HG02885 (cell line): ENCODE results near the gene AKAP17A.
"Not testable (repeated sequence)": the region's sequence is repeated elsewhere in the genome, so short reads cannot be mapped to it uniquely, and the experiment has no call there.

Source experiments
- ATAC-seq: cut with Tn5 transposase; IDR thresholded peaks from one replicate; pipeline ENCODE4 v1.9.1; 2021; ENCODE audit warnings: mild to moderate bottlenecking; ENCODE audit not compliant: unreplicated experiment, poor library complexity

AKAP17A gene, protein sequence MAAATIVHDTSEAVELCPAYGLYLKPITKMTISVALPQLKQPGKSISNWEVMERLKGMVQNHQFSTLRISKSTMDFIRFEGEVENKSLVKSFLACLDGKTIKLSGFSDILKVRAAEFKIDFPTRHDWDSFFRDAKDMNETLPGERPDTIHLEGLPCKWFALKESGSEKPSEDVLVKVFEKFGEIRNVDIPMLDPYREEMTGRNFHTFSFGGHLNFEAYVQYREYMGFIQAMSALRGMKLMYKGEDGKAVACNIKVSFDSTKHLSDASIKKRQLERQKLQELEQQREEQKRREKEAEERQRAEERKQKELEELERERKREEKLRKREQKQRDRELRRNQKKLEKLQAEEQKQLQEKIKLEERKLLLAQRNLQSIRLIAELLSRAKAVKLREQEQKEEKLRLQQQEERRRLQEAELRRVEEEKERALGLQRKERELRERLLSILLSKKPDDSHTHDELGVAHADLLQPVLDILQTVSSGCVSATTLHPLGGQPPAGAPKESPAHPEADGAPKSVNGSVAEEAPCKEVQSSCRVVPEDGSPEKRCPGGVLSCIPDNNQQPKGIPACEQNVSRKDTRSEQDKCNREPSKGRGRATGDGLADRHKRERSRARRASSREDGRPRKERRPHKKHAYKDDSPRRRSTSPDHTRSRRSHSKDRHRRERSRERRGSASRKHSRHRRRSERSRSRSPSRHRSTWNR

DNA sequence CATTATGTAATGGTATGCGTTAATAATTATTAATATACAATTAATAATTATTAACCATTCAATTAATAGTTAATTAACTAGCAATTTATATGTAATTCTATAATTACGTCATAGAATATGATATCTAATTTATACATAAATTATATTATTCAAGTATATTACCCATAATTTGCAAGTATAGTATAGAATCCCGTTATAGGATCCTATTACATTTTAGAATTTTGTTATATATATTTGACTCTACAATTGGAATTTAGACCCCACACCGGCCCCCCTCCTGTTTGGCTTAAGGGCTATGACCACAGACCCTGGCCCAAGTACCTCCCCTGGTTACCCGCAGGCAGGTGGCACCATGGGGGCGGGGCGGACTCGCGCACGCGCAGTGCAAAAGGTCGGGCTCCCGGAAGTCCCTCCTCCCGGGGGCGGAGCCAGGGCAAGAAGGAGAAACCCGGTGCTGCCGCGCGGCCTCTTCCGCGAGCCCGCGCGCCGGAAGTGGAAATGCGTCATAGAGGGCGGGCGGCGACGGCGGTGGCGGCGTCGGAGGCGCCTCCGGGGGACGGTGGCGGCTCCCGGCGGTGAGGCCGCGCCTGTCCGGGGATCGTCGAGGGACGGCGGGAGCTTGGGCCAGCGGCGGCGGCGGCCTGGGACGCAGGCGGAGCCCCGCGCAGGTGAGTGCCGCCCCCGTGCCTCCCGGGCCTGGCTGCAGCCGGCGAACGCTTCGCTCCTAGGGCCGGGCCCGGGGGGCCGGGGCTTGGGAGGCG, at the start of gene AKAP17A:
Gene AKAP17A (plus strand): TSS at position 503 of the 761 bp plus-strand sequence. CDS start 1,859 bp downstream, outside the sequence.
- ATAC-seq: peak; percentile 87

DNA sequence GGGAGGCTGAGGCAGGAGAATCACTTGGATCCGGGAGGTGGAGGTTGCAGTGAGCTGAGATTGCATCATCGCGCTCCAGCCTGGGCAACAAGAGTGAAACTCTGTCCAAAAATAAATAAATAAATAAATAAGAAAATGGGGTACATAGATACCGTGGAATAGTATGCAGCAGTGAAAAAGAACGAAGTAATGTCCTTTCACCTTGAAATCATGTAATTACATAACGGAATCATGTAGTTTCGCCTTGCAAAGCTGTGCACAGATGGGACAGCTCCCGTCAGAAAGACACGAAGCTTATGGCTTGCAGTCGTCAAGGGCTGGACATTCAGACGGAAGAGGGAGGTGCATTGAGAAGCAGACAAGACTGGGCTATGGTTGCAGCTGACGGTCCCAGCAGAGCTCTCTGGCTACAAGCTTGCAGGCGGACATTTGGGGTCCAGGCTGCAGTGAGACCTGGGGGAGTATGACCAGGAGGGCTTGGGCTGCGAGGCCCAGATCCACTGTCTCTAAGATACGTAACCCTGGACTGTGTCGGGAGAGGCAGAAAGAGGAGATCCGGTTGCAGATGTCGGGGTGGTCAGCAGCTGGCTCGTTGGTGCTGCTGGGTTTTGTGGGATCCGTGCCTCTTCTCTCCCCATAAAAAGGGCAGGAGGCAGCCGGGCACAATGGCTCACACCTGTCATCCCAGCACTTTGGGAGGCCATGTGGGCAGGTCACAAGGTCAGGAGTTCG, 48.2 kb upstream of the AKAP17A start:
- no peak for ATAC-seq

DNA sequence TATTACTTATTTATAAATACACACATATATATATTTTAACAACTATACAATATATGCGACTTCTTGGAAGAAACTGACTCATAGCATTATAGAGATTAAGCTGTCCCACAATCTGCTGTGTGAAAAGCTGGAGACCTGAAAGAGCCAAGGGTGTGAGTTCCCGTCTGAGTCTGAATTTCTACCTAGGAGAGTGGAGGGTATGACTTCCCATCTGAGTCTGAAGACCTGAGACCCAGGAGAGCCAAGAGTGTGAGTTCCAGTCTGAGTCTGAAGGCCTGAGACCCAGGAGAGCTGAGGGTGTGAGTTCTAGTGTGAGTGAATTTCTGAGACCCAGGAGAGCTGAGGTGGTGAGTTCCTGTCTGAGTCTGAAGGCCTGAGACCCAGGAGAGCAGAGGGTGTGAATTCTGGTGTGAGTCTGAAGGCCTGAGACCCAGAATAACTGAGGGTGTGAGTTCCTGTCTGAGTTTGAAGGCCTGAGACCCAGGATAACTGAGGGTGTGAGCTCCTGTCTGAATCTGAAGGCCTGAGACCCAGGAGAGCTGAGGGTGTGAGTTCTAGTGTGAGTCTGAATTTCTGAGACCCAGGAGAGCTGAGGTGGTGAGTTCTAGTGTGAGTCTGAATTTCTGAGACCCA, 45.5 kb upstream of the AKAP17A start:
- no peak for ATAC-seq

DNA sequence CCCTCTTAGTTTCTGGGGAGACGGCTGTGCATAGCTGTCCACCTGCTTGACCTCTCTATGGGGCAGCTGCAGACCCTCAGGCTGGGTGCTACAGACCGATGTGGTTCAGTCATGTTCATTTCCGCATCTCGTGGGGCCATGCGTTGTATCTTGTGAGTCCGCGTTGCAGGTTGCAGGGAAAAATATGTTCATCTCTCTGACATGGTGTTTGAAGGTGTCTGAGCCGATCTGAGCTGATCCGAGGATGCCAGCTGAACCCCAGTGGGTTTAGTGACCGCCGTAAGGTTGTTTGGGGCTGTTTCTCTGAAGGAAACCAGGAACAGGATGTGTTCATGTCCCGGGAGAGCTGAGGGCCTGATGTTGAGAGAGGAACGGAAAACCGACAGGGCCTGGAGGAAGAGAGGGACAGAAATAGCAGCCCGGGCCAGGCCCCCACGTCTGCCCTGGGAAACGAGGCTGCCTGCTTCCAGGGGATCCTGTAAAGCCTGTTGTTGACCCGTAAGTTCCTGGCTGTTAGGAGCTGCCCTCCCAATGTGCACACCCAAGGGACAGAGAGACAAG, 44.6 kb upstream of the AKAP17A start:
- ATAC-seq: no peak

DNA sequence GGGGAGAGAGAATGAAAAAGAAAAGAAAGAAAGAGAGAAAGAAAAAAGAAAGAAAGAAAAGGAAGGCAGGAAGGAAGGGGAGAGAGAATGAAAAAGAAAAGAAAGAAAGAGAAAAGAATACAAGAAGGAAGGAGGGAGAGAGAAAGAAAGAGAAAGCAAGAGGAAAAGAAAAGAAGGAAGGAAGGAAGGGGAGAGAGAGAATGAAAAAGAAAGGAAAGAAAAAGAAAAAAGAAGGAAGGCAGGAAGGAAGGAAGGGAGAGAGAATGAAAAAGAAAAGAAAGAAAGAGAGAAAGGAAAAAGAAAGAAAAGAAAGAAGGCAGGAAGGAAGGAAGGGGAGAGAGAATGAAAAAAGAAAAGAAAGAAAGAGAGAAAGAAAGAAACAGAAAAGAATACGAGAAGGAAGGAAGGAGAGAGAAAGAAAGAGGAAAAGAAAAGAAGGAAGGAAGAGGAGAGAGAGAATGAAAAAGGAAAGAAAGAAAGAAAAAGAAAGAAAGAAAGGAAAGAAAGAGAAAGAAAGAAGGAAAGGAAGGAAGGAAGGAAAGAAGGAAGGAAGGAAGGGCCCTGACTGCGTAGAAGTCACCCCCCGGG, 39.4 kb upstream of the AKAP17A start:
- ATAC-seq: no peak

DNA sequence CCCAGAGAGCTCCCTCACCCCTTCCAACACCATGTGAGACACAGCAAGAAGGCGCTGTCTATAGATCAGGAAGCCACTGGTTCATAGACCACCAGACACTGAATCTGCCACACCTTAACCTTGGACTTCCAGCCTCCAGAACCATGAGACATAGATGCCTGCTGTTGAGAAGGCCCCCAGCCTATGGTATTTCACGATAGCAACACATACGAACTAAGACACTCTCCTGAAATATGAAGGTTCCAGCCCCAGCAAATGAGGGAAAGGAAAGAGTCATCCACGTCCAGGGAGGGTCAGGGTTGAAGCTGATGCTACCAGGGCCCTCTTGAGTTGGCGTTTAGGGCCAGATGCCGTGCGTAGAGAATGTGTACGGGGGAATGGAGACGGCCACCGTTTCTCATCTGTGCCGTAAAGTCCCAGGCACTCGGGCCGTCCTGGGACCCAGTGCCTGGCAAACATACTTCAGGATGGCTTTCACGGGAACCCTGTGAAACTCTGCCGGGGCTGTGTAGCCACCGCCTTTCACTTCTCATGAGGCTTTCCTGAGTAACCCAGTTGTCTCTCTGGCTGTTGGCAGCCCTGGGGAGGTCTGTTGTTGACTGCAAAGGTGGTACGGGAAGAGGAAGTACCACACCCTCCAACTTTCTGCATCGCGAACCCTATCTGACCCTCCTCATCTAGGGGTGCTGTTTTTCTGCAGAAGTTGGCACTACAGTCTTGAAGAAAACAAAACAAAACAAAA, 36.8 kb upstream of the AKAP17A start:
- peak; percentile 47 for ATAC-seq

DNA sequence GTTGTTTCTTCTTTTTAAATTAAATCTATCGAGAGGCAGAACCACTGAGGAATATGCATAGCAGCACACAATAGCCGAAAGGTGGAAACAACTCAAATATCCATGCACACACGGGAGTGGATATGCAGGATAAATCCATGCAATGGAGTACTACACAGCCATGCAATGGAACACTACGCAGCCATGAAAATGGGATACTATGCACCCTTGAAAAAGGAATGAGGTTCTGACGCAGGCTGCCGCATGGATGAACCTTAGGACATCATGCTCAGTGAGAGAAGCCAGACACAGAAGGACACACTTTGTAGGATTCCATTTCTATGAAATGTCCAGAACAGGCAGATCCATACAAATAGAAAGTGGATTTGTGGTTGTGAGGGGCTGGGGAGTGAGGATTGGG, 36.0 kb upstream of the AKAP17A start:
- ATAC-seq: no peak

DNA sequence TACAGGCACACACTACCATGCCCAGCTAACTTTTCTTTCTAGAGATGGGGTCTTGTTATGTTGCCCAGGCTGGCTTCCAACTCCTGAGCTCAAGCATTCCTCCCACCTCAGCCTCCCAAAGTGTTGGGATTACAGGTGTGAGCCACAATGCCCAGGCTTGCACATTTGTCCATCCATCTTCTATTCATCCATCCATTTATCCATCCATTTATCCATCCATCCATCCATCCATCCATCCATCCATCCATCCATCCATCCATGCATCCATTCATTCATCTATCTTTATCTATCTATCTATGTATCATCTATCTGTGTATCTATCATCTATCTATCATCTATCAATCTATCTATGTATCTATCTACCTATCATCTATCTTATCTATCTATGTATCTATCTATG, 34.0 kb upstream of the AKAP17A start:
- ATAC-seq: not testable (repeated sequence)

DNA sequence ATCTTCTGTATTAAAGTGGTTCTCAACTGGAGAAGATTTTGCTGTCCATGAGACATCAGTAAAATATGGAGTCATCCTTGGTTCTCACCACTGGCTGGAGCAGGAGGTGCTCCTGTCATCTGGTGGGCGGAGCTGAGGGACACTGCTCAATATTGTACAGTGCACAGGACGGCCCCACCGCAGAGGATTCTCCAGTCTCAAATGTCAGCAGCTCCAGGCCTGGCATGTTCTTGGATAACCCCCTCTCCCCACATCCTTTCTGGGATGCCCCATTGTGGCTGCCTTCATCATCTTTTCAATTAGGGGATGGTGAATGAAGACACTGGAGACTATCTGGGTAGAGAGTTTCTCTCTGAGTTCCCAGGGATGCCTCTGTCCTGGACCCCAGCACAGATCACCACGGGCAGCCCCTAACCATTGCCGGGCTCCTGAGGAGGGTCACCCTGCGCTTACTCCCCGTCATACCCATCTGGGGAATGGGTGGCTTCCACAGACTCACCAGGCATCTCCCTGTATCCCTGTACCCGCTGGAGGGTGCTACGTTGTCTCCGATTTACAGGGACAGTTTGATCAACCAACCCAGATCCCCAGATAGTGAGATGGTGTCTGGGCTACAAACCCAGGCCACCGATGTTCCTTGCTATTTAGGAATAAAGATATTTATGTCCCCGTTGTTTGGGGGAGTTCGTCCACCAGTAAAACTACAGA, 32.5 kb upstream of the AKAP17A start:
- ATAC-seq: no peak

DNA sequence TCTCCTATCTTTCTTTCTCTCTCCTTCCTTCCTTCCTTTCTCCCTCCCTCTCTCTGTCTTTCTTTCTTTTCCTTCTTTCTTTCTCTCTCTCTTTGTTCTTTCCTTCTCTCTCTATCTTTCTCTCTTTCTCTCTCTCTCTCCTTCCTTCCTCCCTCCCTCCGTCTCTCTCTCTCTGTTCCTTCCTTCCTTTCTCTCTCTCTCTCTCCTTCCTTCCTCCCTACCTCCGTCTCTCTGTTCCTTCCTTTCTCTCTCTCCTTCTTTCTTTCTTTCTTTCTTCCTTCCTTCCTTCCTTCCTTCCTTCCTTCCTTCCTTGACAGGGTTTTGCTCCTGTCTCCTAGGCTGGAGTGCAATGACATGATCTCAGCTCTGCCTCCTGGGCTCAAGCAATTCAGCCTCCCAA, 30.2 kb upstream of the AKAP17A start:
- ATAC-seq: no peak

DNA sequence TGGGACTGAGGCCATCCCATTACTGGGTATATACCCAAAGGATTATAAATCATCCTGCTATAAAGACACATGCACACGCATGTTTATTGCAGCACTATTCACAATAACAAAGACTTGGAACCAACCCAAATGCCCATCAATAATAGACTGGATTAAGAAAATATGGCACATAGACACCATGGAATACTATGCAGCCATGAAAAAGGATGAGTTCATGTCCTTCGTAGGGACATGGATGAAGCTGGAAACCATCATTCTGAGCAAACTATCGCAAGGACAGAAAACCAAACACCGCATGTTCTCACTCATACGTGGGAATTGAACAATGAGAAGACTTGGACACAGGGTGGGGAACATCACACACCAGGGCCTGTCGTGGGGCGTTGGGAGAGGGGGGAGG, 27.3 kb upstream of the AKAP17A start:
- not testable (repeated sequence) for ATAC-seq

DNA sequence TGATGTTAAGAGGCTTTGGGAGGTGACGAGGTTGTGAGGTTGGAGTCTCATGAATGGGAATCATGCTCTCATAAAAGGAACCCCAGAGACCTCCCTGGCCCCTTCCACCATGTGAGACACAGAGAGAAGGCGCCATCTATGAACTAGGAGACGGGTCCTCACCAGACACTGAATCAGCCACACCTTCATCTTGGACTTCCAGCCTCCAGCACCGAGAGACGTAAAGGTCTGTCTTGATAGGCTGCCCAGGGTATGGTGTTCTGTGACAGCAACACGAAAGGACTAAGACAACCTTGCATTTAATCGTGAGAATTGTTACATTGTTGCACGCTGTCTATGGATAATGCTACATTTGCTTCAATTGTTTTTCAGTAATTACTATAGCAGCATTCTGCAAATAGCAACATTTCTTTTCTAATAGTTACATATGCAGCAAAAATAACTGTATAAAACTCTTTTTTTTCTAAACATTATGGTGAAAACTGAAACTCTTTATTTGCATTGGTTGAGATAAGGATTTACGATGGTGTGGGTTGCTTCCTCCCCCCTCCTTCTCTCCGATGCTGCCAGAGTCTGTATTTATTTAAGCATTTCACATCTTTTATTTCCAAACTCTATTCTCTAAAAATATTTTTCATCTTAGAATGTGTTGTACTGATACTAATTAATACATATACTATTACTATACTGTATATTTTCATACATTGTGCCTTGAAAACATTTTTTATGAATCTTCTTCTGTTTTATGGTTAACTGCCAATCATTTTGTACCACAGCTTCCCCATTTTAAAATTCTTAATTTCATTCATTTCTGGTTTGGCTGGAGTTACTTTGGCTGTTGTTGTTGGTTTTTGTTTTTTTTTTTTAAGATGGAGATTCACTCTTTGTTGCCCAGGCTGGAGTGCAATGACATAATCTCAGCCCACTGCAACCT, 26.4 kb upstream of the AKAP17A start:
- ATAC-seq: peak; percentile 75

DNA sequence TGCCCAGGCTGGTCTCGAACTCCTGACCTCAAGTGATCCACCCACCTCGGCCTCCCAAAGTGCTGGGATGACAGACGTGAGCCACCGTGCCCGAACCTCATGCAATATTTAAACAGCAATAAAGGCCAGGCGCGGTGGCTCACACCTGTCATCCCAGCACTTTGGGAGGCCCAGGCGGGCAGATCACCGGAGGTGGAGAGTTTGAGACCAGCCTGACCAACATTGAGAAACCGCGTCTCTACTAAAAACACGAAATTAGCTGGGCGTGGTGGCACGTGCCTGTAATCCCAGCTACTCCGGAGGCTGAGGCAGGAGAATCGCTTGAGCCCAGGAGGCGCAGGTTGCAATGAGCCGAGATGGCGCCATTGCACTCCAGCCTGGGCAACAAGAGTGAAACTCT, 17.2 kb upstream of the AKAP17A start:
- ATAC-seq: not testable (repeated sequence)

DNA sequence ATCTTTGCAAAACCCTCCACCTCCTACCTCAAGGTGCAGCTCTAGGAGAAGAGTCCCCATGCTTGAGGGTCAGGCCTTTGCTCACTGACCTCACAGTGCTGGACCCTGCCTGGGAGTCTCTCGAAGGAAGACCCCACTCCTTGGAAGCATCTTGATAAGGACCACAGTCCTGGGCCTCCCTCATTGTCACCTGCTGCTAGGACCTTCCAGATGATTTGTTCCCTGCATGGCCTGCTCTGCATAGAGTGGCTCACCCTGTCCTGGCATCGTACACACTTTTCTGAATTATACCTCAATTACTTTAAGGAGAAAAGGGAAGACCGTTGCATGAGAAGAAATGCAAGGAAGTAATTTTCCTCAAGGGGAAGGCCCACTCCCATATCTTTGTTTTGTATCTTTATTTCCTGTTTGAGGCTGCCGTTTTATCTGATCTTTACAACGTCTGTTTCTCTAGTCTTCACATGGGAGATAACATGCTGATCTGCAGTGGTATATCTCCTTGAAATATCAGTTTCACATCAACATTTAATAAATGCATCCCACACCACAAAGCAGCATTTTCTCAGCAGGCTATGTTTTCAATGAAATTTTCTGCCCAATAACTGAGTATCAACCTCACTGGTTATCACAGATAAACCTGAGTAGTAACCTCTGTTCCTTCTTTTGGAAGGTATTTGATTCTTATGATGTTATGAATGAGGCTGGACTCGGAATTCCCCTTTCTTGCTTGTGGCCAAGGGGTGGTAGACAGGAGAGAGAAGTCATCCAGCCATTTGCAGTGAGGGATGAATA, 15.0 kb upstream of the AKAP17A start:
- no peak for ATAC-seq

DNA sequence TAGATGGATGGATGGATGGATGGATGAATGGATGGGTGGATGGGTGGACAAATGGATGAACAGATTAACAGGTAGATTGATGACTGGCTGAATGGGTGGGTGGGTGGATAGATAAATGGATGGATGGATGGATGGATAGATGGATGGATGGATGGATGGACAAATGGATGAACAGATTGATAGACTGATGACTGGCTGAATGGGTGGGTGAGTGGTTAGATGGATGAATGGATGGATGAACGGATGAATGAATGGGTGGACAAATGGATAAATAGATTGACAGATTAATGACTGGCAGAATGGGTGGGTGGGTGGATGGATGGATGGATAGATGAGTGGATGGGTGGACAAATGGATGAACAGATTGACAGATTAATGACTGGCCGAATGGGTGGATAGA, 13.6 kb upstream of the AKAP17A start:
- no peak for ATAC-seq

DNA sequence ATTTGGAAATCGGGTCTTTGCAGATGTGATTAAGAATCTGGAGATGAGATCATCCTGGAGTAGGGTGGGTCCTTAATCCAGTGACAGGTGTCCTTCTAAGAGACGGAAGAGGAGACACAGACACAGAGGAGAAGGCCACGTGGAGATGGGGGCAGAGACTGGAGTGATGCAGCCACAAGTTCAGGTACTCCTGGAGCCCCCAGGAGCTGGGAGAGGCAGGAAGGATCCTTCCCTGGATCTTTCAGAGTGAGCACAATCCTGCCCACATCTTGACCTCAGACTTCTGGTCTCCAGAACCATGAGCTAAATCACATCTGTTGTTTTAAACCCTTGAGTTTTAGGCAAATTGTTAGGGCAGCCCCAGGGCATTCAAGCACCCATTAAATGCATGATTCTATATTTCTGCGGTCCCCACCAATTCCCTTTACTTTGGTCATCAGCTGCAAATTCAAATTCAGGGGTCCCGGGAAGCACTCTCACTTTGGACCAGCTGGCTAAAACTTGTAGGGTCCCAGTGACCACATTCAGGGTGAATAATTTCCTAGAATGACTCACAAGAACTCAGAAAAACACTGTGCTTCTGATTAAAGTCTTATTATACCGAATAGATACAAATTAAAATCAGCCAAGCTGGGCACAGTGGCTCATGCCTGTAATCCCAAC, 12.8 kb upstream of the AKAP17A start:
- ATAC-seq: no peak
